ENCODE measurements around the gene THSD4. TPM values are rescaled to one million over a fixed set of nuclear protein-coding genes. Genes with fewer than 3 reads are reported as not detected.
"Not testable (repeated sequence)": the region's sequence is repeated elsewhere in the genome, so short reads cannot be mapped to it uniquely, and the experiment has no call there.

Gene THSD4
- polyA plus RNA-seq, 1 donor from 2014 or later, result 0.46 TPM

DNA sequence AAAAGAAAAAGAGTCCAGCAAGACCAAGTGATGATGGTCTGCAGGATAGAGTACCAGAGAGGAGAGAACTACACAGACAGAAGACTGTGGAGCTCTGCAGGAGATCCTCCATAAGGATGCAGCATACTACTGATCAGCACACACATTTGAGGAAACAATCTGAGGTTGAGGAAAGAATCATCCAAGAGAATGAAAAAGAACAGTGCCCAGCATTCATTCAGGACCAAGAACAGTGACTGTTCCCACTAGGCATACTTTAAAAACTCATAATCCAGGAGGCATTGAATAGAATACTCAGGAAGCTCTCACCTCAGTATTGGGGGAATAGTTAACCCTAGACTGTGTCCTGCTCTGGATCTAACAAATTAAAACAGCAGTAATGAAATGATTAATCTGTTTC lies 54.9 kb downstream of the THSD4 start:
- Histone ChIP-seq H2AFZ (ENCODE audit: low read depth, low read length) (no peak overlapping the region), H3F3A (ENCODE audit: insufficient read depth, low read length, poor library complexity, severe bottlenecking) (no peaks in the 10 kb centered on the region), H3K27me3 (ENCODE audit: insufficient read depth, low read depth, low read length) (no peaks in the 10 kb centered on the region), H3K27ac (ENCODE audit: low read length) (no peak overlapping the region), H3K9me3 (ENCODE audit: low read length) (peaks cover 5% of the 10 kb centered on the region), H4K20me1 (ENCODE audit: insufficient read depth) (no peaks in the 10 kb centered on the region), H3K4me3 (ENCODE audit: low read length) (no peak overlapping the region), H3K9me2 (ENCODE audit: insufficient read depth, low read length) (no peaks in the 10 kb centered on the region), H3K36me3 (ENCODE audit: insufficient read depth, low read length) (no peaks in the 10 kb centered on the region), H3K79me2 (replicated peaks; ENCODE audit: insufficient read depth, low read length) (no peaks in the 10 kb centered on the region), H3K9ac (ENCODE audit: low read length) (no peak overlapping the region), H3K4me2 (ENCODE audit: low read length) (no peak overlapping the region)
- TF ChIP-seq, protein P1, sequence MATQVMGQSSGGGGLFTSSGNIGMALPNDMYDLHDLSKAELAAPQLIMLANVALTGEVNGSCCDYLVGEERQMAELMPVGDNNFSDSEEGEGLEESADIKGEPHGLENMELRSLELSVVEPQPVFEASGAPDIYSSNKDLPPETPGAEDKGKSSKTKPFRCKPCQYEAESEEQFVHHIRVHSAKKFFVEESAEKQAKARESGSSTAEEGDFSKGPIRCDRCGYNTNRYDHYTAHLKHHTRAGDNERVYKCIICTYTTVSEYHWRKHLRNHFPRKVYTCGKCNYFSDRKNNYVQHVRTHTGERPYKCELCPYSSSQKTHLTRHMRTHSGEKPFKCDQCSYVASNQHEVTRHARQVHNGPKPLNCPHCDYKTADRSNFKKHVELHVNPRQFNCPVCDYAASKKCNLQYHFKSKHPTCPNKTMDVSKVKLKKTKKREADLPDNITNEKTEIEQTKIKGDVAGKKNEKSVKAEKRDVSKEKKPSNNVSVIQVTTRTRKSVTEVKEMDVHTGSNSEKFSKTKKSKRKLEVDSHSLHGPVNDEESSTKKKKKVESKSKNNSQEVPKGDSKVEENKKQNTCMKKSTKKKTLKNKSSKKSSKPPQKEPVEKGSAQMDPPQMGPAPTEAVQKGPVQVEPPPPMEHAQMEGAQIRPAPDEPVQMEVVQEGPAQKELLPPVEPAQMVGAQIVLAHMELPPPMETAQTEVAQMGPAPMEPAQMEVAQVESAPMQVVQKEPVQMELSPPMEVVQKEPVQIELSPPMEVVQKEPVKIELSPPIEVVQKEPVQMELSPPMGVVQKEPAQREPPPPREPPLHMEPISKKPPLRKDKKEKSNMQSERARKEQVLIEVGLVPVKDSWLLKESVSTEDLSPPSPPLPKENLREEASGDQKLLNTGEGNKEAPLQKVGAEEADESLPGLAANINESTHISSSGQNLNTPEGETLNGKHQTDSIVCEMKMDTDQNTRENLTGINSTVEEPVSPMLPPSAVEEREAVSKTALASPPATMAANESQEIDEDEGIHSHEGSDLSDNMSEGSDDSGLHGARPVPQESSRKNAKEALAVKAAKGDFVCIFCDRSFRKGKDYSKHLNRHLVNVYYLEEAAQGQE (IDR thresholded peaks at IDR 0.05; ENCODE audit: borderline replicate concordance), result no peak
- TF ChIP-seq EZH2 (IDR thresholded peaks at IDR 0.05; ENCODE audit: borderline replicate concordance, insufficient read depth, low read length, poor library complexity, severe bottlenecking) (no peak), POLR2AphosphoS5 (IDR thresholded peaks at IDR 0.05) (no peak), TAF1 (IDR thresholded peaks at IDR 0.05; ENCODE audit: low read depth) (no peak), RAD21 (conservative IDR thresholded peaks at IDR 0.05) (no peak), MXI1 (conservative IDR thresholded peaks at IDR 0.05; ENCODE audit: poor library complexity, severe bottlenecking) (no peak), EP300 (conservative IDR thresholded peaks at IDR 0.05; ENCODE audit: poor library complexity, severe bottlenecking) (no peak), SMC3 (conservative IDR thresholded peaks at IDR 0.05; ENCODE audit: poor library complexity) (no peak)
- TF ChIP-seq, protein P2, sequence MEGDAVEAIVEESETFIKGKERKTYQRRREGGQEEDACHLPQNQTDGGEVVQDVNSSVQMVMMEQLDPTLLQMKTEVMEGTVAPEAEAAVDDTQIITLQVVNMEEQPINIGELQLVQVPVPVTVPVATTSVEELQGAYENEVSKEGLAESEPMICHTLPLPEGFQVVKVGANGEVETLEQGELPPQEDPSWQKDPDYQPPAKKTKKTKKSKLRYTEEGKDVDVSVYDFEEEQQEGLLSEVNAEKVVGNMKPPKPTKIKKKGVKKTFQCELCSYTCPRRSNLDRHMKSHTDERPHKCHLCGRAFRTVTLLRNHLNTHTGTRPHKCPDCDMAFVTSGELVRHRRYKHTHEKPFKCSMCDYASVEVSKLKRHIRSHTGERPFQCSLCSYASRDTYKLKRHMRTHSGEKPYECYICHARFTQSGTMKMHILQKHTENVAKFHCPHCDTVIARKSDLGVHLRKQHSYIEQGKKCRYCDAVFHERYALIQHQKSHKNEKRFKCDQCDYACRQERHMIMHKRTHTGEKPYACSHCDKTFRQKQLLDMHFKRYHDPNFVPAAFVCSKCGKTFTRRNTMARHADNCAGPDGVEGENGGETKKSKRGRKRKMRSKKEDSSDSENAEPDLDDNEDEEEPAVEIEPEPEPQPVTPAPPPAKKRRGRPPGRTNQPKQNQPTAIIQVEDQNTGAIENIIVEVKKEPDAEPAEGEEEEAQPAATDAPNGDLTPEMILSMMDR (IDR thresholded peaks at IDR 0.05; ENCODE audit: poor library complexity, severe bottlenecking), result no peak

- Histone ChIP-seq H2AFZ (ENCODE audit: low read depth, low read length) (no peak overlapping the region), H3F3A (ENCODE audit: insufficient read depth, low read length, poor library complexity, severe bottlenecking) (no peaks in the 10 kb centered on the region), H3K4me2 (ENCODE audit: low read length) (no peak overlapping the region), H3K27me3 (ENCODE audit: insufficient read depth, low read depth, low read length) (no peaks in the 10 kb centered on the region), H3K9me3 (ENCODE audit: low read length) (peaks cover 5% of the 10 kb centered on the region), H3K9ac (ENCODE audit: low read length) (no peak overlapping the region), H3K27ac (ENCODE audit: low read length) (no peak overlapping the region), H3K79me2 (replicated peaks; ENCODE audit: insufficient read depth, low read length) (no peaks in the 10 kb centered on the region), H4K20me1 (ENCODE audit: insufficient read depth) (no peaks in the 10 kb centered on the region), H3K36me3 (ENCODE audit: insufficient read depth, low read length) (no peaks in the 10 kb centered on the region), H3K4me3 (ENCODE audit: low read length) (no peak overlapping the region), H3K9me2 (ENCODE audit: insufficient read depth, low read length) (no peaks in the 10 kb centered on the region)
- no peak for TF ChIP-seq EZH2 (IDR thresholded peaks at IDR 0.05; ENCODE audit: borderline replicate concordance, insufficient read depth, low read length, poor library complexity, severe bottlenecking)
- TF ChIP-seq POLR2AphosphoS5 (IDR thresholded peaks at IDR 0.05), result no peak
- TF ChIP-seq MXI1 (conservative IDR thresholded peaks at IDR 0.05; ENCODE audit: poor library complexity, severe bottlenecking), result no peak
- TF ChIP-seq SMC3 (conservative IDR thresholded peaks at IDR 0.05; ENCODE audit: poor library complexity), result no peak
- no peak for TF ChIP-seq EP300 (conservative IDR thresholded peaks at IDR 0.05; ENCODE audit: poor library complexity, severe bottlenecking)
- TF ChIP-seq TAF1 (IDR thresholded peaks at IDR 0.05; ENCODE audit: low read depth), result no peak
- no peak for TF ChIP-seq RAD21 (conservative IDR thresholded peaks at IDR 0.05)
- TF ChIP-seq, protein P2 (IDR thresholded peaks at IDR 0.05; ENCODE audit: poor library complexity, severe bottlenecking), result no peak
- TF ChIP-seq, protein P1 (IDR thresholded peaks at IDR 0.05; ENCODE audit: borderline replicate concordance), result no peak
These were observed 55.9 kb downstream of the THSD4 start for GRCh38 chr15:71171195-71171594.

GRCh38 chr15:71174360-71174759 lies 59.1 kb downstream of the THSD4 start:
- H3K9me2 ChIP-seq (ENCODE audit: insufficient read depth, low read length), result not testable (repeated sequence)

More at GRCh38 chr15:71174360-71174759, 59.1 kb downstream of the THSD4 start:
- not testable (repeated sequence) for H3K27me3 ChIP-seq (ENCODE audit: insufficient read depth, low read depth, low read length); H3K4me3 ChIP-seq (ENCODE audit: low read length); H3K4me2 ChIP-seq (ENCODE audit: low read length); H3K79me2 ChIP-seq (replicated peaks; ENCODE audit: insufficient read depth, low read length); H3F3A ChIP-seq (ENCODE audit: insufficient read depth, low read length, poor library complexity, severe bottlenecking); H3K36me3 ChIP-seq (ENCODE audit: insufficient read depth, low read length); H3K9ac ChIP-seq (ENCODE audit: low read length); H3K9me3 ChIP-seq (ENCODE audit: low read length); H4K20me1 ChIP-seq (ENCODE audit: insufficient read depth); H2AFZ ChIP-seq (ENCODE audit: low read depth, low read length); H3K27ac ChIP-seq (ENCODE audit: low read length)

Data from neural cell (in vitro differentiated cells).